GM18873 (cell line): ENCODE results near the gene FANCG.

Experiments
- ATAC-seq: cut with Tn5 transposase; IDR thresholded peaks from one replicate; pipeline ENCODE4 v1.9.1; 2021; ENCODE audit warnings: mild to moderate bottlenecking, moderate library complexity, moderate number of reproducible peaks; ENCODE audit not compliant: unreplicated experiment, low FRiP score

FANCG gene

GRCh38 chr9:35069020-35069419 lies 10.7 kb downstream of the FANCG start:
- ATAC-seq = no peak

DNA sequence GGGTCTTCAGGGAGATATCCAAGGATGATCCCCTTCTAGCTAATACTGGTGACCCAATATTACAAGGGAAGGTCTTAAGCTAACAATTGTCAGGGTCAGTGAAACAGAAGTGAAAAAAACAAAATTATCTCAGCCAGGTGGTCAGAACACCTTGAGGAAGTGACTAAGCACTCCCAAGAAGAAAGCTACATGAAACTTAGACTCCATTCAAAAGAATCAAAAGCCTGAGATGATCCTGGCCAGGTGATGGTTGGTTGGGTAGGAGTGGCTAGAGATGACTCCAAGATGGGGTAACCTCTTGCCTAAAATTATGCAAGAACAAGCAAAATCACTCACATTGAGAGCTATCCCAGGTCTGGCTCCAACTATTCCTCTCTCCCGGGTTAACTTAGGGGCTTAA lies 12.7 kb downstream of the FANCG start:
- ATAC-seq = no peak

GRCh38 chr9:35060548-35061207 lies 19.1 kb downstream of the FANCG start:
- no peak for ATAC-seq

DNA sequence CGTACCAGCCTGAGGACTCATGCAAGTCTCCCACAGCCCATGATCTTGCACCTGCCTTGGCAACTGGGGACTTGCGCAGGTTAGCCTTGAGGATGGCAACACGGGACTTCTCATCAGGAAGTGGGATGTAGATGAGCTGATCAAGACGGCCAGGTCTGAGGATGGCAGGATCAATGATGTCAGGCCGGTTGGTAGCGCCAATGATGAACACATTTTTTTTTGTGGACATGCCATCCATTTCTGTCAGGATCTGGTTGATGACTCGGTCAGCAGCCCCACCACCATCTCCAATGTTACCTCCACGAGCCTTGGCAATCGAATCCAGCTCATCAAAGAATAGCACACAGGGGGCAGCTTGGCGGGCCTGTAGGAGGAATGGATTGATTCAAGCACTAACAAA lies 20.3 kb downstream of the FANCG start:
- no peak for ATAC-seq

DNA sequence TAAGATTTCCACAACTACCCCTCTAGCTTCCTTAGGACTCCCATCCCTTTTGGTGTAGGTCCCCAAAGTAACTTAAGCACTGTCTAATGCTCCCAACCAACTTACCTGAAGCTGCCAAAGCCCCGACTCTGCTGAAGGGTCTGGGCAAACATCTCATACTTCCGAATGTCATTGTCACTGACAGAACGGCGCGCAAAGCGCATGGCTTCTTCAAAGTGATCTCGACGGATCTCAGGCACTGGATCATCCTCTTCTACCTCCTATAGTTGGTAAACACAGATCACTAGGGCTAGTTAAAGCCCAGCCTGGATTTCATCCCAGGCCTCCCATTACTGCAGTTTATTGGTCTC lies 22.5 kb downstream of the FANCG start:
- ATAC-seq = no peak

DNA sequence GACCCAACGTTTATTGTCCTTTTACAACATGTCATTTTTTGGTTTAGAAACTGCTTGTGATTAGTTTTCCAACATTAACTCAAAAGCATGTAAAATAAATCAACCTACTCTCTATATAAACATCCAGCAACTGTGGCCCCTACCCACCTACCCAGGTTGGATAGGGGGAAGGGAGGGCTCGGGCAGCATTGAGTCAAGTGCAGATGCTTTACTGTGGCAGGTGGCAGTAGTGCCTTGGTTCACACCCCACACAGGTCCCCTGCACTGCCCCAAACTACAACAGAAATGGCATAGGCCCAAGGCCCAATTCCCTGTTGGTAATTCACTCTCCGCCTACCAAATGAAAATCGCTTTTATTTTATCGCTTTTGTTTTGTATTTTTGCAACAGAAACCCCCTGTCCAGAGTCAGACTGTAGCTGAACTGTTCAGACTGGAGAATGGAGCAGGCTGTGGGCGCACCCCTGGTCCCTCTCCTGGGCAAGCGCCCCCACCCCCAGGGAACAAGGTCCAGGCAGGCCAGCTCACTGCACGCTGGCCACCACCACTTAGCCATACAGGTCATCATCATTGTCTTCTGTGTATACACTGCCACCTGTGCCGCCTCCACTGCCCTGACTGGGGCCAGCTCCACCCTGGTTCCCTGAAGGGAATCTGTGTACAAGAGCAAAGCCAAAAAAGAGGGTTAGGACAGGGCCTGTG lies 23.0 kb downstream of the FANCG start:
- no peak for ATAC-seq

DNA sequence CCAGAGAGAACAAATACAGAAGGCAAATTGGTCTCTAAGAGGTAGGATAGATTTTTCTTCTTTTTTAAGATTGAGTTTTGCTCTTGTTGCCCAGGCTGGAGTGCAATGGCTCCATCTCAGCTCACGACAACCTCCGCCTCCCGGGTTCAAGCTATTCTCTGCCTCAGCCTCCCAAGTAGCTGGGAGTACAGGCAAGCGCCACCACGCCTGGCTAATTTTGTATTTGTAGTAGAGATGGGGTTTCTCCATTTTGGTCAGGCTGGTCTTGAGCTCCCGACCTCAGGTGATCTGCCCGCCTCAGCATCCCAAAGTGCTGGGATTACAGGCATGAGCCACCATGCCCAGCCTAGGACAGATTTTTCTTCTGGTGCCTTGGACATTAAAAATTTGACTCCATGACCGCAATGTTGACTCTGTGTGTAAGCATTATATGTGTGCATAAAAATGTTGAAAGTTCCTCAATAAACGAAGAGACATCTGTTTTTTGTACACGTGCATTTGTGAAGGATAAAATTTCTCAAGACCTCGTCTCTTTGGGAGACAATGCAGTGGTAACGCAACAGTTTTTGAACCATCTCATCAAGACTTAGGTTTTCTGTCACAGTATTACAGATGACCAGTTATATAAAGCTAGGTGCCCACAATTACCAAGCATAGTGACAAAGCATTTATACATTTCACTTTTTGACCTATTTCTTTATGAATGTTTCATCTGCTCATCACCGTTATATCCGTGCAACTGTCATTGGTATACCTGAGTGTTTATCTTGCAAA lies 24.7 kb downstream of the FANCG start:
- ATAC-seq = no peak

- ATAC-seq = no peak
Measured at GRCh38 chr9:35054185-35054835, 25.4 kb downstream of the FANCG start.

- ATAC-seq = no peak
Measured at GRCh38 chr9:35051069-35051967, 28.4 kb downstream of the FANCG start.

DNA sequence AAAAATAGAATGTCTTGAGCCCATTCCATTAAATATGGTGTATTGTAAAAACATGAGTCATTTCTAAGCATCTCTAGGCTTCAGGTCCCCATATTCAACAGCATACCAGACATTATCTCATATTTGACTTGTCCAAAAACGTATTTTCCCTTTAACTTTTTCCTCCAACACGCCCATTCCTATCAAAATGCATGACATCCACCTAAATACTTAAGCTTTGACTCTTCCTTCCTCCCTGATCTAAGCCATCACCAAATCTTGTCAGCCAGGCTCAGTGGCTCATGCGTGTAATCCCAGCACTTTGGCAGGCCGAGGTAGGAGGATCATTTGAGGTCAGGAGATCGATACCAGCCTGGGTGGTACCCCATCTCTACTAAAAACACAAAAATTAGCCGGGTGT lies 31.2 kb downstream of the FANCG start:
- ATAC-seq = no peak

GRCh38 chr9:35044071-35044470 lies 35.7 kb downstream of the FANCG start:
- ATAC-seq = no peak

DNA sequence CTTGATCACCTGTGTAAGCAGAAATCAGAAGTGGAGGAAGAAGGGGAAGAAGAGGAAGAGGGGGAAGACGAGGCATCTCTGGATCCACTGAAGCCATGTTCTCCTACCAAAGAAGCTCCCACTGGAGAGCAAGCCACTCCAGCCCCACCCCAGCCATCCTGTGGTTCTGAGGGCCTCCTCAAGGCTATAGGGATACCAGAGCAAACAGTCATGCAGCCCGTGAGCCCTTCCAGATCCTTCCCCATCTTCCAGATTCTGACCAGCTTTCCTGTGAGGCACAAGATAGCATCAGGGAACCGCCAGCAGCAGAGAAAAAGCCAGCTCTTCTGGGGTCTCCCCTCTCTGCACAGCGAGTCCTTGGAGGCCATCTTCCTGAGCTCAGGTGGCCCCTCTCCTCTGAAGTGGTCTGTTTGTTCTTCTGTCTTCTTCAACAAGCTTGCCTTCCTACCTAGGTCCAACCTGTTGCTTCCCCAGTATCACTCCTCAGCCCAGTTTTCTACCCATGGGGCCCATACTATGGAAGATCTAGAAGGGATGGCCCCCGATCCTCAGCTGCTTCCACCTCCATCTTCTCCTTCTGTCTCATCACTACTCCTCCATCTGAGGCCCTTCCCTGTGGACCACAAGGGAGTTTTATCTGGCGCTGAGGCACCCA lies 36.7 kb downstream of the FANCG start:
- ATAC-seq = no peak

DNA sequence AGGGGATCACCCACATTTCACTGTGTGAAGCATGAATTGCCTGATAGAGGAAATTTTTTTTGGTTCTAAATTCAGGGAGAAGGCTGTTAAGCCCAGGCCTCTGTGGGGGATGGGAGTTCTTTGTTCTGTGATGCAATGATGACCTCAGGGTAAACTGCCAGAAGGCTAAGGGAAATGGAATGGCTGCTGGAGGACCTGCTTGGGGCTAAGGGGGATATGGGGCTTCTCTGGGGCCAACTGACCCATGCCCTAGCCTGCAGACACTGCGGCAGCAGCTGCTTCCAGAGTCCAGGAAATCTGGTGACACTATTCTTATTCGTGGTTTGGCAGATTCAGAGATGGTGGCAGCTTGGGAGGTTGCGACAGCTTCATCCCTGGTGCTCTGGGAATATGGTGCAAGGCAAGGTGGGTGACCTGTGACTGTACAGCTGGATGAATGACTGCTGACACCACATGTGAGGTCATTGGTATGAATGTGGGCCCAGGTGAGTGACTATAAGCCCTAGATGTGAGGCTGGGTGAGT lies 37.6 kb downstream of the FANCG start:
- no peak for ATAC-seq

DNA sequence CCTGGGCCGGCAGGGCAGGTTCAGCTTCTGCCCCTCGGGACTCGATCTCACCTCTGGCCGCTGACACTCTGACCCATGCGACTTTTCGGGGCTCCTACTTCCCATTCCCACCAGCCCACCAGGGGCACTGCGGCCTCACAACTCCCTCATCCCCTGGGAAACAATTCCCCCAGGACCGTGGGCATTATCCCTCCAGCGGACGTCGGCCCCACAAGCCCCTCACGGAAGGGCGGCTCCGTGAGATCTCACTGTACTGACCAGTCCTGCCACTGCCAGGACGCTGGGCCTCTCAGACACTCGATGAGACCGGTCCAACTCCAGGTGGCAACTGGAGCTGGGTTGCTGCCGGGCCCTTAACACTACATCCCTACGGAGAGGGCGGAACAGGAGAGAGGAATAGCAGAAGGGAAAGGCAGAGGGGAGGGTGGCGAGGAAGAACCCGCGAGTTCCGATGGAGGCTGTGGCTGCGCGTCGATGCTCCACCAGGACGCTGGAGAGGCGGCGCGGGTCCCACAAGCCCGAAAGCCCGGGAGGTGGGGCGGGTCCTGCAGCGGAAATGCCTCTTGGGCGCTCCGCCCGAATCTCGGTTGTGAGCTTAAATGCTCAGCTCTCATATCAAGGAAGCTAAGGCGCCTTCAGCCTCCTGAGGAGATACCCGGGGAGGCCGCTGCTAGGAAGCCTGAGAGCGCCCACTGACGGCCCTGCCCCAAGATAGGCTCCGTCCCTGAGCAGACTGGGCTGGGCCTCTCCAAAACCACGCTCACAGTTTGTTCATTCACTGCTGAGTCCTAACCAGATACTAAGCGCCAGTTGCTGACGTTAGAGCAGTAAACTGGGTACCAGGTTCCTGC lies 43.7 kb downstream of the FANCG start:
- no peak for ATAC-seq

DNA sequence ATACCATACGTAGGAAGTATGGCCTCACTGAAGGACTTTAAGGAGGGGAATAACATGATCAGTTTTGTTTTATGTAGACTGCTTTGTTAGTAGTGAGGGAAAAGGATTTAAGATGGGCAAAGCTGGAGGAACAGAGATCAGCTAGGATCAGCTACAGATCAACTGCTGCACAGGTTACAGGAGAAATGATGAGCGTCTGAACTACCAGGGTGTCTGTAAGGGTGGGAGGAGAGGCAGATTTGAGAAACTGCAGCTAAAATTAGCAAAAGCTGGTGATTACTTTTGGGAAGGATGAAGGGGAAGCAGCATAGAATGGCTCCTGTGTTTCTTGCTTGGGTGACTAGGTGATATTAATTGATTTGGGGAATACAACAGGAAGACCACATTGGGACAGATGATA lies 46.6 kb downstream of the FANCG start:
- ATAC-seq = no peak

GRCh38 chr9:35029852-35030251 lies 49.9 kb downstream of the FANCG start:
- ATAC-seq = no peak

- no peak for ATAC-seq
Measured at GRCh38 chr9:35029241-35029640, 50.5 kb downstream of the FANCG start.

GRCh38 chr9:35028341-35028740 lies 51.4 kb downstream of the FANCG start:
- no peak for ATAC-seq

GRCh38 chr9:35027860-35028259 lies 51.9 kb downstream of the FANCG start:
- no peak for ATAC-seq
